ENCODE results near the gene KIF20A. TPM values are rescaled to one million over a fixed set of nuclear protein-coding genes. Genes with fewer than 3 reads are reported as not detected.

The KIF20A gene
- total RNA-seq, 1 donor from 2014 or later: 2.5 TPM

GRCh38 chr5:138210985-138211384, 32.1 kb downstream of the KIF20A start:
- intact Hi-C loops (cut with DNase I): no loop called here

GRCh38 chr5:138212828-138213160, 33.9 kb downstream of the KIF20A start:
- no peak for DNase-seq (ENCODE audit: extremely low spot score in 2 of 2)
- intact Hi-C loops (cut with DNase I): no loop called here
- H3K27me3 ChIP-seq: no peaks in the 10 kb centered on the region
- H3K36me3 ChIP-seq: no peaks in the 10 kb centered on the region
- H3K4me1 ChIP-seq: peaks cover 18% of the 10 kb centered on the region
- peak overlapping the region; percentile 78 for H3K27ac ChIP-seq
- no peaks in the 10 kb centered on the region for H3K9me3 ChIP-seq
- H3K4me3 ChIP-seq: peak overlapping the region; percentile 91 to 97
- no peak for TF ChIP-seq POLR2AphosphoS5 (IDR thresholded peaks at IDR 0.05; ENCODE audit: insufficient read depth in 1 of 2, low read depth in 1 of 2)
- no peak for TF ChIP-seq POLR2A (IDR thresholded peaks at IDR 0.05)
- TF ChIP-seq, protein P1, sequence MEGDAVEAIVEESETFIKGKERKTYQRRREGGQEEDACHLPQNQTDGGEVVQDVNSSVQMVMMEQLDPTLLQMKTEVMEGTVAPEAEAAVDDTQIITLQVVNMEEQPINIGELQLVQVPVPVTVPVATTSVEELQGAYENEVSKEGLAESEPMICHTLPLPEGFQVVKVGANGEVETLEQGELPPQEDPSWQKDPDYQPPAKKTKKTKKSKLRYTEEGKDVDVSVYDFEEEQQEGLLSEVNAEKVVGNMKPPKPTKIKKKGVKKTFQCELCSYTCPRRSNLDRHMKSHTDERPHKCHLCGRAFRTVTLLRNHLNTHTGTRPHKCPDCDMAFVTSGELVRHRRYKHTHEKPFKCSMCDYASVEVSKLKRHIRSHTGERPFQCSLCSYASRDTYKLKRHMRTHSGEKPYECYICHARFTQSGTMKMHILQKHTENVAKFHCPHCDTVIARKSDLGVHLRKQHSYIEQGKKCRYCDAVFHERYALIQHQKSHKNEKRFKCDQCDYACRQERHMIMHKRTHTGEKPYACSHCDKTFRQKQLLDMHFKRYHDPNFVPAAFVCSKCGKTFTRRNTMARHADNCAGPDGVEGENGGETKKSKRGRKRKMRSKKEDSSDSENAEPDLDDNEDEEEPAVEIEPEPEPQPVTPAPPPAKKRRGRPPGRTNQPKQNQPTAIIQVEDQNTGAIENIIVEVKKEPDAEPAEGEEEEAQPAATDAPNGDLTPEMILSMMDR (IDR thresholded peaks at IDR 0.05): no peak

More at GRCh38 chr5:138210985-138211384, 32.1 kb downstream of the KIF20A start:
- H3K4me3 ChIP-seq: no peak overlapping the region
- no peaks in the 10 kb centered on the region for H3K27me3 ChIP-seq
- no peak overlapping the region for H3K27ac ChIP-seq
- peaks cover 18% of the 10 kb centered on the region for H3K4me1 ChIP-seq
- TF ChIP-seq POLR2AphosphoS5 (IDR thresholded peaks at IDR 0.05; ENCODE audit: insufficient read depth in 1 of 2, low read depth in 1 of 2) (no peak), POLR2A (IDR thresholded peaks at IDR 0.05) (no peak)
- no peaks in the 10 kb centered on the region for H3K9me3 ChIP-seq
- no peak for DNase-seq (ENCODE audit: extremely low spot score in 2 of 2)
- peaks cover 0 to 3% of the 10 kb centered on the region in 2 donors for H3K36me3 ChIP-seq

- Histone ChIP-seq H3K27me3 (no peaks in the 10 kb centered on the region), H3K4me1 (peaks cover 18% of the 10 kb centered on the region), H3K27ac (peak within 1 kb of the TSS; percentile 78), H3K9me3 (no peaks in the 10 kb centered on the region), H3K36me3 (no peaks in the 10 kb centered on the region), H3K4me3 (peak within 1 kb of the TSS; percentile 91 to 97)
- peak in 1 of 2 donors; percentile 97 for DNase-seq (ENCODE audit: extremely low spot score in 2 of 2)
- TF ChIP-seq POLR2AphosphoS5 (IDR thresholded peaks at IDR 0.05; ENCODE audit: insufficient read depth in 1 of 2, low read depth in 1 of 2): peak; percentile 86 to 96
- TF ChIP-seq, protein P1 (IDR thresholded peaks at IDR 0.05): no peak
- TF ChIP-seq POLR2A (IDR thresholded peaks at IDR 0.05): peak in 1 of 2 donors; percentile 32
- intact Hi-C loops (cut with DNase I): no loop called here
Observed at GRCh38 chr5:138213161-138214029, 34.5 kb downstream of the KIF20A start, which contains the start of gene CDC23. CDC23 (minus strand) TSS chr5:138213323; CDS start chr5:138213312, 11 bp downstream.

GRCh38 chr5:138216799-138217198, 37.9 kb downstream of the KIF20A start:
- DNase-seq (ENCODE audit: extremely low spot score in 2 of 2): no peak
- H3K9me3 ChIP-seq: no peaks in the 10 kb centered on the region
- H3K36me3 ChIP-seq: no peaks in the 10 kb centered on the region
- H3K4me3 ChIP-seq: no peak overlapping the region
- H3K27ac ChIP-seq: no peak overlapping the region
- no peaks in the 10 kb centered on the region for H3K27me3 ChIP-seq
- H3K4me1 ChIP-seq: peaks cover 8% of the 10 kb centered on the region
- no peak for TF ChIP-seq POLR2A (IDR thresholded peaks at IDR 0.05)
- TF ChIP-seq, protein P1 (IDR thresholded peaks at IDR 0.05): no peak
- TF ChIP-seq POLR2AphosphoS5 (IDR thresholded peaks at IDR 0.05; ENCODE audit: insufficient read depth in 1 of 2, low read depth in 1 of 2): no peak
- intact Hi-C loops (cut with DNase I): no loop called here

DNA sequence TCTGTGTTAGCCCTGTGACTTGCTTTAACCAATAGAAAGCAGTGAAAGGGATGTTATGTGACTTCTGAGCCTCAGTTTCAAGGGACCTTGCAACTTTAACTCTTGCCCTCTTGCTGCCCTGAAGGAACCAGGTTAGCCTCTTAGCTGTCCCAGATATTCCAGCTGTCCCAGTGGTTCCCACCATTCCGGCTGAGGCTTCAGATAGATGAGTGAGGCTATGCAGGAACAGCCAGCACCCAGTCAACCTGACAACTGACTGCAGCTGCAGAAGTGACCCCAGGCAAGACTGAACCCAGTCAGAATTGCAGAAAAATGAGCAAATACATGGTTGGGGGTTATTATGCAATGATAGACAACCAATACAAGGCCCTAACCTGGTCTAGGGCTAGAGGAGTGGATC, 44.6 kb downstream of the KIF20A start:
- H3K27me3 ChIP-seq: no peaks in the 10 kb centered on the region
- no peak overlapping the region for H3K4me3 ChIP-seq
- DNase-seq (ENCODE audit: extremely low spot score in 2 of 2): no peak
- H3K36me3 ChIP-seq: no peaks in the 10 kb centered on the region
- no peak for TF ChIP-seq POLR2A (IDR thresholded peaks at IDR 0.05)
- TF ChIP-seq, protein P1 (IDR thresholded peaks at IDR 0.05): no peak
- H3K9me3 ChIP-seq: no peaks in the 10 kb centered on the region
- H3K27ac ChIP-seq: no peak overlapping the region
- H3K4me1 ChIP-seq: no peaks in the 10 kb centered on the region
- intact Hi-C loops (cut with DNase I): no loop called here
